ENCODE results near the gene KLK15. TPM values are rescaled to one million over a fixed set of nuclear protein-coding genes. Genes with fewer than 3 reads are reported as not detected.
A peak's percentile ranks its signal among the peaks of the same experiment; 100 is the strongest.

The KLK15 gene
- total and polyA plus RNA-seq, 2 of the 8 experiments (the other 6 are each of a cell fraction or from before 2014, with no cell fraction given) = not detected

DNA sequence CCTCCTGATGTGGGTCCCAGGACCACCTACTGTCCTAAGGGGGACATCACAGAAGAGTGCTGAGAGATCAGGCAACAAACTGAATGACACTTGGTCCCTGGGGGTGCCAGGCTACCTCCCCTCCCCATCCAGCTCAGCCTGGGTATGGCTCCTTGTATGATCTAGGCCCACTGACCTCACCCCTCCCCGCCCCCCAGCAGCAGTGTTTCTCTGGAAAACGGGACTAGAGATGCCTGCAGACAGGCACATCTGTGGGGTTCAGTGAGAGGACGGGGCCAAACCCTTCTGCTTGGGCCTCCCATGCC lies 33.9 kb downstream of the KLK15 start:
- 88% methylated on average over 2 of the region's 3 CpGs; no CpG with 5 or more reads in 1 of the 2 experiments for WGBS, 2 experiments (ENCODE audit: extremely low coverage in 1 of 2, insufficient coverage in 1 of 2, insufficient read length in 1 of 2, insufficient replicate concordance in 2 of 2, low coverage in 1 of 2, low lambda C conversion rate in 2 of 2, missing lambda C conversion rate in 1 of 2)
- Histone ChIP-seq H3K9ac (replicated peaks in 1 of 4; ENCODE audit: extremely low read depth in 1 of 4, low read depth in 3 of 4, low read length in 3 of 4) (no peak overlapping the region), H3K4me1 (replicated peaks in 1 of 4; ENCODE audit: control insufficient read depth in 3 of 4, insufficient read depth in 4 of 4, low read length in 3 of 4) (peaks cover 0 to 16% (median 8%) of the 10 kb centered on the region in 4 experiments; a peak in 5 of 7 replicates), H3K23me2 (ENCODE audit: low read depth, low read length) (peaks cover 6% of the 10 kb centered on the region), H3K56ac (replicated peaks; ENCODE audit: insufficient read length, low read depth, low read length) (no peak overlapping the region), H3K79me1 (ENCODE audit: low read depth, low read length) (peaks cover 14% of the 10 kb centered on the region), H3K9me3 (ENCODE audit: insufficient read depth in 2 of 2, low read depth in 1 of 2, low read length in 1 of 2) (no peaks in the 10 kb centered on the region), H4K5ac (ENCODE audit: insufficient read length, low read depth, low read length) (no peak overlapping the region), H4K20me1 (replicated peaks in 1 of 2; ENCODE audit: control insufficient read depth in 1 of 2, insufficient read depth in 2 of 2, low read length in 2 of 2) (peaks cover 55 to 58% of the 10 kb centered on the region in 2 experiments), H2BK5ac (ENCODE audit: low read depth, low read length) (no peak overlapping the region), H2BK15ac (ENCODE audit: low read length) (no peak overlapping the region), H2AK5ac (ENCODE audit: low read depth, low read length) (no peak overlapping the region), H3K4ac (replicated peaks; ENCODE audit: insufficient read length, low read depth, low read length) (no peak overlapping the region), H4K8ac (ENCODE audit: extremely low read depth, insufficient read depth, low read length) (no peak overlapping the region; the same call in 1 of the 2 replicates), H3K36me3 (ENCODE audit: control insufficient read depth in 2 of 4, insufficient read depth in 4 of 4, low read length in 3 of 4) (peaks cover 32 to 62% (median 50%) of the 10 kb centered on the region in 4 experiments; a peak in 7 of 8 replicates), H2AFZ (ENCODE audit: low read length) (no peak overlapping the region), H3K27me3 (replicated peaks in 1 of 4; ENCODE audit: control insufficient read depth in 3 of 4, extremely low read depth in 1 of 4, insufficient read depth in 3 of 4, low read length in 3 of 4) (no peaks in the 10 kb centered on the region), H3K27ac (ENCODE audit: low read depth, low read length) (no peak overlapping the region), H3K4me2 (ENCODE audit: insufficient read depth in 1 of 2, low read depth in 2 of 2, low read length in 2 of 2) (no peak overlapping the region), H2BK120ac (replicated peaks; ENCODE audit: low read depth, low read length) (no peak overlapping the region), H3K23ac (ENCODE audit: insufficient read length) (no peak overlapping the region), H3K4me3 (ENCODE audit: extremely low read depth in 1 of 4, insufficient read depth in 2 of 4, low read depth in 3 of 4, low read length in 4 of 4) (no peak overlapping the region), H3K18ac (ENCODE audit: extremely low read depth, low read length) (no peak overlapping the region), H2BK12ac (ENCODE audit: low read depth, low read length) (no peak overlapping the region), H3K79me2 (ENCODE audit: control insufficient read depth in 1 of 2, insufficient read depth in 2 of 2, low read length in 2 of 2) (peaks cover 25 to 45% of the 10 kb centered on the region in 2 experiments), H4K91ac (replicated peaks; ENCODE audit: insufficient read length, low read length) (no peak overlapping the region), H3K14ac (ENCODE audit: insufficient read length) (no peak overlapping the region), H2BK20ac (ENCODE audit: low read length) (no peak overlapping the region)
- DNase-seq (ENCODE audit: low read depth in 1 of 2, low spot score in 2 of 2) (no peak), FAIRE-seq (no peak)
- POLR2A ChIA-PET (ENCODE audit: partially characterized antibody) = interaction anchor here (0.7 to 15.0 kb wide), 8 partner anchors 8 to 92 kb away, joined by 3 to 275 read pairs (median 4); partner anchors contain the start of genes ACP4 and KLK1
- CTCF ChIA-PET (ENCODE audit: partially characterized antibody) = interaction anchor here (0.6 to 1.8 kb wide), 2 partner anchors 94 to 768 kb away, joined by 3 to 5 read pairs; no protein-coding TSS in a partner anchor
- TF ChIP-seq CBX8 (IDR thresholded peaks at IDR 0.05; ENCODE audit: borderline replicate concordance, low read depth, low read length) = no peak
- TF ChIP-seq SUZ12 (IDR thresholded peaks at IDR 0.05; ENCODE audit: low read length) = no peak
- no peak for TF ChIP-seq EGR1 (IDR thresholded peaks at IDR 0.05; ENCODE audit: borderline replicate concordance, low read depth, low read length)
- peak; percentile 91; the same call in 1 of the 2 replicates for TF ChIP-seq POLR2AphosphoS5 (IDR thresholded peaks at IDR 0.05; ENCODE audit: low read depth, low read length)
- TF ChIP-seq POLR2A (IDR thresholded peaks at IDR 0.05; ENCODE audit: control extremely low read depth in 1 of 2, low read depth in 2 of 2, low read length in 2 of 2) = peak; percentile 3 to 60

Data from H1 (cell line).